ENCODE measurements around the gene GABRR1. TPM values are rescaled to one million over a fixed set of nuclear protein-coding genes. Genes with fewer than 3 reads are reported as not detected.

The GABRR1 gene
- total RNA-seq (not detected in 2 replicates), polyA plus RNA-seq (not detected in 2 replicates), polyA minus RNA-seq (ENCODE audit: low replicate concordance) (not detected in 2 replicates)
- not detected in 2 replicates for polyA plus RNA-seq (2012)

DNA sequence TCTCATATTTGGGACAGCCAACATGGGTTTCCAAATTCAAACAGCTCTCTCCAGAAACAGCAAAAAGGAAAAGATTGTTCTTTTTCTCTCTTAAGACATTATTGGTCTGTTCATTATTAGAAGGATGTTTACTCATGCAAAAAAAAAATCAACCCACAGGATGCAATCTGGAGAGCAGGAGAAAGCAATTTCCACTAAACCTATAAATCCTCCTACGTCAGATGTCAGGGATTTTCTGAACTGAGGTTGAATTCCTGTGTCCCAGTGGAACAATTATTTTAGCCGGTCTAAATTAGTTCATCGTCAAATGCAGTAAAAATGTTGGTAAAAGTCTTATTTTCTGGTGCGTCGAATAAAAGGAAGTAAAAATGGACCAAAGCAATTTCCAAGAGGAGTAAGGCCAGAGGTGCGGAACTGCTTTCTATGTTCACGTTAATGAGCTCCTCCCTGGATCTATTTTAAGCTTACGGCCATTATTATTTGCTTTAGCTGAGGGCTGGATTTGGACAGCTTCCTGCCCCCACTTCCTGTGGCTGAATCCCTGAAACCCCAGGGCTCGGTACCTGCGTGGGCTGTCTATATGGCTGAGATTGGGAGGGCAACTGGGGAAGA is at the start of gene GABRR1:
Gene GABRR1, minus strand, starts transcription at position 60 of the 612 bp plus-strand sequence. Its CDS starts 36 bp downstream, at position 24.
- H3K4me3 ChIP-seq (replicated peaks in 1 of 4; ENCODE audit: control extremely low read depth in 1 of 4, insufficient read depth in 1 of 4, low read depth in 3 of 4, low read length in 4 of 4): no peak within 1 kb of the TSS
- H3K27me3 ChIP-seq (ENCODE audit: control insufficient read depth, insufficient read depth, low read length): no peaks in the 10 kb centered on the region

DNA sequence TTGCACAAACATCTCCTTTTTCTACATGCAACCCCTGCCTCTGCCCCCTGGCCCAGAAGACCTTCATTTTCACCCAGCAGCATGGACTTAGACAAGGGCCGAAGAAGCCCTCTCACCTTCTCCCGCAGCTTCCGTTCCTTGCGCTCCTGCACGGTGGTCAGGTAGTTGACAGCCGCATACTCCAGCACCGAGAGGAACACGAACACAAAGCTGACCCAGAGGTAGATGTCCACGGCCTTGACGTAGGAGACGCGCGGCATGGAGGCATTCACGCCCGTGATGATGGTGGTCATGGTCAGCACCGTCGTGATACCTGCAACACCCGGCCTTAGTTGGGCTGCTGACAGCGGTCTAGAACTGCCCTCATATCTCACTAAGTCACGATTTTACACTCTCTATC is 47.1 kb upstream of the GABRR1 start:
- Histone ChIP-seq H3K4me2 (ENCODE audit: extremely low read depth, insufficient read depth, low read length) (no peak overlapping the region), H3K4me1 (ENCODE audit: control insufficient read depth, extremely low read depth, insufficient read depth, low read length) (no peaks in the 10 kb centered on the region), H3K9ac (ENCODE audit: insufficient read depth, low read length) (no peak overlapping the region), H4K20me1 (ENCODE audit: control insufficient read depth, extremely low read depth, insufficient read depth, low read length) (no peaks in the 10 kb centered on the region), H3K4me3 (replicated peaks in 1 of 4; ENCODE audit: control extremely low read depth in 1 of 4, insufficient read depth in 1 of 4, low read depth in 3 of 4, low read length in 4 of 4) (no peak overlapping the region), H2AFZ (ENCODE audit: low read length) (no peak overlapping the region), H3K27ac (ENCODE audit: insufficient read depth, low read length) (no peak overlapping the region), H3K36me3 (ENCODE audit: control insufficient read depth, insufficient read depth, low read length) (no peaks in the 10 kb centered on the region), H3K9me3 (ENCODE audit: control insufficient read depth, insufficient read depth, low read depth, low read length) (no peaks in the 10 kb centered on the region), H3K79me2 (ENCODE audit: control insufficient read depth, insufficient read depth, low read length) (no peaks in the 10 kb centered on the region), H3K27me3 (ENCODE audit: control insufficient read depth, insufficient read depth, low read length) (no peaks in the 10 kb centered on the region)
- DNase-seq (ENCODE audit: low read depth in 2 of 2): no peak
- TF ChIP-seq, protein P1, sequence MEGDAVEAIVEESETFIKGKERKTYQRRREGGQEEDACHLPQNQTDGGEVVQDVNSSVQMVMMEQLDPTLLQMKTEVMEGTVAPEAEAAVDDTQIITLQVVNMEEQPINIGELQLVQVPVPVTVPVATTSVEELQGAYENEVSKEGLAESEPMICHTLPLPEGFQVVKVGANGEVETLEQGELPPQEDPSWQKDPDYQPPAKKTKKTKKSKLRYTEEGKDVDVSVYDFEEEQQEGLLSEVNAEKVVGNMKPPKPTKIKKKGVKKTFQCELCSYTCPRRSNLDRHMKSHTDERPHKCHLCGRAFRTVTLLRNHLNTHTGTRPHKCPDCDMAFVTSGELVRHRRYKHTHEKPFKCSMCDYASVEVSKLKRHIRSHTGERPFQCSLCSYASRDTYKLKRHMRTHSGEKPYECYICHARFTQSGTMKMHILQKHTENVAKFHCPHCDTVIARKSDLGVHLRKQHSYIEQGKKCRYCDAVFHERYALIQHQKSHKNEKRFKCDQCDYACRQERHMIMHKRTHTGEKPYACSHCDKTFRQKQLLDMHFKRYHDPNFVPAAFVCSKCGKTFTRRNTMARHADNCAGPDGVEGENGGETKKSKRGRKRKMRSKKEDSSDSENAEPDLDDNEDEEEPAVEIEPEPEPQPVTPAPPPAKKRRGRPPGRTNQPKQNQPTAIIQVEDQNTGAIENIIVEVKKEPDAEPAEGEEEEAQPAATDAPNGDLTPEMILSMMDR (conservative IDR thresholded peaks at IDR 0.05 in 1 of 2, IDR thresholded peaks at IDR 0.05 in 1 of 2; ENCODE audit: low read depth in 1 of 2, low read length in 2 of 2): no peak
- TF ChIP-seq EZH2 (IDR thresholded peaks at IDR 0.05; ENCODE audit: low read length, missing control alignments): no peak

More for the DNA sequence above, at the start of gene GABRR1:
- no peak for TF ChIP-seq EZH2 (IDR thresholded peaks at IDR 0.05; ENCODE audit: low read length, missing control alignments)
- TF ChIP-seq, protein P1 (conservative IDR thresholded peaks at IDR 0.05 in 1 of 2, IDR thresholded peaks at IDR 0.05 in 1 of 2; ENCODE audit: low read depth in 1 of 2, low read length in 2 of 2): no peak
- peak in 1 of 2 donors; percentile 16 for DNase-seq (ENCODE audit: low read depth in 2 of 2)
- no peak within 1 kb of the TSS for H3K27ac ChIP-seq (ENCODE audit: insufficient read depth, low read length)
- no peak within 1 kb of the TSS for H2AFZ ChIP-seq (ENCODE audit: low read length)
- H3K9ac ChIP-seq (ENCODE audit: insufficient read depth, low read length): no peak within 1 kb of the TSS
- no peaks in the 10 kb centered on the region for H3K4me1 ChIP-seq (ENCODE audit: control insufficient read depth, extremely low read depth, insufficient read depth, low read length)
- H3K79me2 ChIP-seq (ENCODE audit: control insufficient read depth, insufficient read depth, low read length): no peaks in the 10 kb centered on the region
- H3K4me2 ChIP-seq (ENCODE audit: extremely low read depth, insufficient read depth, low read length): no peak within 1 kb of the TSS
- no peaks in the 10 kb centered on the region for H3K9me3 ChIP-seq (ENCODE audit: control insufficient read depth, insufficient read depth, low read depth, low read length)
- no peaks in the 10 kb centered on the region for H3K36me3 ChIP-seq (ENCODE audit: control insufficient read depth, insufficient read depth, low read length)
- H4K20me1 ChIP-seq (ENCODE audit: control insufficient read depth, extremely low read depth, insufficient read depth, low read length): no peaks in the 10 kb centered on the region

DNA sequence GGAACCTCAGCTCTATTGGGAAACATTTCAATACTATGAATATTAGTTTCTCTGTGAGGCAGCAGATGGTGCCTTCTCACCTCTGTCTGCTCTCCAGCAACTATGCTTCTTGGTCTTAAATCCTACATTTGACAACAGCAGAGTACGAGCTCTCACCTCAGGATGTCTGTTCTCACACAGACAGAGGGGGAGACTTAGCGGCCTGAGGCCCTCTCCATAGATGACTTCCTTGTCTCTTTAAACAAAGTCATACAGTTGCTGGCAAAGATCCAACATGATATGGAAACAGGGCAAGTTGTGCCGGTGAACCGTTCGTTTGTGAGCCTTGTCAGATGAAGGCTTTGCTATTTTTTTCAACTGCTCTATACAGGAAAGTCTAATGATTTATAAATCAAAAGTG is 43.7 kb upstream of the GABRR1 start:
- no peaks in the 10 kb centered on the region for H3K36me3 ChIP-seq (ENCODE audit: control insufficient read depth, insufficient read depth, low read length)
- no peak overlapping the region for H3K9ac ChIP-seq (ENCODE audit: insufficient read depth, low read length)
- H2AFZ ChIP-seq (ENCODE audit: low read length): no peak overlapping the region
- no peak for DNase-seq (ENCODE audit: low read depth in 2 of 2)
- no peak overlapping the region for H3K4me2 ChIP-seq (ENCODE audit: extremely low read depth, insufficient read depth, low read length)
- TF ChIP-seq, protein P1 (conservative IDR thresholded peaks at IDR 0.05 in 1 of 2, IDR thresholded peaks at IDR 0.05 in 1 of 2; ENCODE audit: low read depth in 1 of 2, low read length in 2 of 2): no peak
- no peak for TF ChIP-seq EZH2 (IDR thresholded peaks at IDR 0.05; ENCODE audit: low read length, missing control alignments)
- H3K4me1 ChIP-seq (ENCODE audit: control insufficient read depth, extremely low read depth, insufficient read depth, low read length): no peaks in the 10 kb centered on the region
- H4K20me1 ChIP-seq (ENCODE audit: control insufficient read depth, extremely low read depth, insufficient read depth, low read length): no peaks in the 10 kb centered on the region
- no peaks in the 10 kb centered on the region for H3K79me2 ChIP-seq (ENCODE audit: control insufficient read depth, insufficient read depth, low read length)
- no peak overlapping the region for H3K27ac ChIP-seq (ENCODE audit: insufficient read depth, low read length)
- H3K4me3 ChIP-seq (replicated peaks in 1 of 4; ENCODE audit: control extremely low read depth in 1 of 4, insufficient read depth in 1 of 4, low read depth in 3 of 4, low read length in 4 of 4): no peak overlapping the region
- H3K27me3 ChIP-seq (ENCODE audit: control insufficient read depth, insufficient read depth, low read length): no peaks in the 10 kb centered on the region
- H3K9me3 ChIP-seq (ENCODE audit: control insufficient read depth, insufficient read depth, low read depth, low read length): no peaks in the 10 kb centered on the region
